Adrenal gland (tissue), 5 donors: Measurements from ENCODE around the gene STARD10.

ENCODE experiments used
- CTCF ChIP-seq, 6 experiments: fragments of 450-650 bp in 4 of 6; fragments of 200-600 bp in 2 of 6; sonication (generic) in 1 of 6; IDR thresholded peaks; 1 replicate in 5 of 6; 2 replicates in 1 of 6; pipeline versions ENCODE4 v1.5.1 to v1.8.0; 2016 to 2021; ENCODE audit warnings: antibody characterized with exemption in 6 of 6, mild to moderate bottlenecking in 2 of 6, moderate library complexity in 1 of 6
- POLR2A ChIP-seq, 2 donors: fragments of 450-650 bp; IDR thresholded peaks; one replicate each; pipeline ENCODE4 v1.6.1; 2017; ENCODE audit warnings: antibody characterized with exemption in 2 of 2, mild to moderate bottlenecking in 2 of 2, moderate library complexity in 1 of 2
- donor health status: DM: no; HTN: no; CAD: no.

- TF ChIP-seq POLR2A (IDR thresholded peaks at IDR 0.05) (no peak), CTCF (IDR thresholded peaks at IDR 0.05) (no peak)
Observed at GRCh38 chr11:72789493-72790131, 4.2 kb downstream of the STARD10 start.
